Dendritic cell treated with granulocyte-macrophage colony-stimulating factor and Interleukin-4, amounts not matched to agents 40 ng/mL and 50 ng/mL, for 4 days (primary cell): ENCODE data around the gene PHC2.

Source experiments
- H3K27ac Mint-ChIP-seq: one replicate; pipeline ENCODE4 v1.8.0; 2022; ENCODE audit warnings: mild to moderate bottlenecking, mixed read lengths
- H3K27me3 Mint-ChIP-seq: one replicate; pipeline ENCODE4 v1.8.0; 2022; ENCODE audit warnings: mild to moderate bottlenecking, mixed read lengths
- H3K36me3 Mint-ChIP-seq: one replicate; pipeline ENCODE4 v1.8.0; 2022; ENCODE audit warnings: low read depth, mixed read lengths
- H3K4me1 Mint-ChIP-seq: one replicate; pipeline ENCODE4 v1.8.0; 2022; ENCODE audit warnings: low read depth, mixed read lengths
- H3K4me3 Mint-ChIP-seq: one replicate; pipeline ENCODE4 v1.8.0; 2022; ENCODE audit warnings: mild to moderate bottlenecking, moderate library complexity, mixed read lengths
- H3K9me3 Mint-ChIP-seq: one replicate; pipeline ENCODE4 v1.8.0; 2022; ENCODE audit warnings: mixed read lengths
- intact Hi-C: fragments of 100-400 bp; cut with micrococcal nuclease; formaldehyde crosslinking; loops from one replicate; pipeline ENCODE4 v1.15.0; 2022

The PHC2 gene

DNA sequence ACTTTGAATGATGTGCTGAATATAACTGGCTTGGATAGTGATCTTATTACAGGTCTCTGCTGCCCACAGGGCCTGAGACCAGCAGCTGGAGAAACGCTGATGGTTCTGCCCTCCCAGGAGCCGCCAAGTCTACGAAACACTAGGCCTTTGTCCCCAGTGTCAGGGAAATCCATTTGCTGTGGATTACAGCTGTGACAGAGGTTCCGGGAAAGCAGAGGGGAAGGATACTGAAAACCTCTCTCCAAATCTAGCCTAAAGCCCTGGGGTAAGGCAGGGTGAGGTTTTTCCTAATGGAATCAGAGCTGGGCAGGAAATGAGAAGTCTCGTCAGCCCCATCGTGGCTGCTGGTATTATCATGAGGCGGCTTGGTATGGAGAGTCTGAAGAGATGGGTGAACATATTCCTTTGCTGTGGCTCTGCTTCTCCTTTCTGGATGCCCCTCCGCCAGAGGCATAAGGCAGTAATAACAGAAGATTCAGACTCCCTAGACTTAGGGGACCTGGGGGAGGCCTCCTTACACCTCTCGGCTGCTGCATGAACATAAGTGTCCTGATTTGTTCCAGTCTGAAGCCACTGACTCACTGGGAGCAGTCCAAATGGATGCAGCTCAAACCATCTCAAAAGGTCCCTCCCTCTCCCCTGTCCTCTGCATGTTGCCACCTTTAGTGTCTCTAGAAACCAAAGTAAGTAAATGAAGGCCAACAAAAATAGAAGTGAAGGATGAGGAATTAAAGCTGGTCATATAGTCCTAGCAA is 48.1 kb downstream of the PHC2 start:
- intact Hi-C loops = loop anchor here (10.0 kb wide), 1 partner anchor 72 kb away; no protein-coding TSS in a partner anchor
- Mint-ChIP-seq H3K4me1 (peaks cover 67% of the 10 kb centered on the region), H3K36me3 (no peaks in the 10 kb centered on the region), H3K27ac (no peak overlapping the region), H3K9me3 (no peaks in the 10 kb centered on the region), H3K4me3 (no peak overlapping the region), H3K27me3 (peaks cover 17% of the 10 kb centered on the region)

DNA sequence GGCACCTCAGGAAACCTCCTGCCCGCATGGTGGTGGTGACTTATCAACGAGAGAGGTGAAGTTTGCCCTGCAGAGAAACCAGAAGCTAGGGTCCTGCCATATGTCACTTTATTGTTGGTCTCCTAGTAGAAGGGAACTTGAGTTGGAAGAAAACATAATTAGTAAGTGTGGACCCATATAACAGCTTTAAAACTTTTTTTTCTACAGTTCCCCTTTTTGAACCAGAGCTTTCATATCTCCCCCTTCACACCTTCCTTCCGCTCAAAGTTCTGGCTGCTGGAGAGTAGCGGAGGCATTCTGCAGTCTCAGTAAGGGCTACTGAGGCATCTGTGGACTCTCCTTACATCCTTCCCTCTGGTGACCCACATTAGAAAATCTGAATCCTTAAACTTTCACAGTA is 48.9 kb downstream of the PHC2 start:
- no peak overlapping the region for H3K4me3 Mint-ChIP-seq
- H3K36me3 Mint-ChIP-seq = no peaks in the 10 kb centered on the region
- peaks cover 17% of the 10 kb centered on the region for H3K27me3 Mint-ChIP-seq
- intact Hi-C loops = loop anchor here (10.0 kb wide), 1 partner anchor 73 kb away; no protein-coding TSS in a partner anchor
- H3K4me1 Mint-ChIP-seq = peaks cover 67% of the 10 kb centered on the region
- H3K9me3 Mint-ChIP-seq = no peaks in the 10 kb centered on the region
- no peak overlapping the region for H3K27ac Mint-ChIP-seq

DNA sequence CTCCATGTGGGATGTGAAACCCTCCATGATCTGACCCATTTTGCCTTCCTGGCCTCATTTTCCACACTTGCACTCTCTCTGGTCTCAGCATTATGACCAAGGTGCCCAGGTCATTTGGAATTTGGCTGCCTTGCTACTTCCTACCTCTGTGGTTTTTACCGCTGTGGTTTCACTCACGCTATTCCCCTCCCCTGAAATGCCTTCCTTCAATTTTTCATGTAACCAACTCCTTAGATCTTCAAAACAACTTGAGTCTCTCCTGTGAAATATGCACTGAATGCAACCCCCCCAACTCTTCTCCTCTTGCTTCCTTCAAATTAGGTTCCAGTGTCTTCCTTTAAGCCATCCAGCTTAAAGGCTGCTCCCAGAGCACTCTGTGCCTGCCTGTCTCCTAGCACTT is 50.1 kb downstream of the PHC2 start:
- Mint-ChIP-seq H3K9me3 (no peaks in the 10 kb centered on the region), H3K36me3 (no peaks in the 10 kb centered on the region), H3K4me1 (peaks cover 62% of the 10 kb centered on the region), H3K4me3 (no peak overlapping the region), H3K27me3 (peaks cover 17% of the 10 kb centered on the region), H3K27ac (no peak overlapping the region)
- intact Hi-C loops = loop anchor here (10.0 kb wide), 1 partner anchor 74 kb away; no protein-coding TSS in a partner anchor

DNA sequence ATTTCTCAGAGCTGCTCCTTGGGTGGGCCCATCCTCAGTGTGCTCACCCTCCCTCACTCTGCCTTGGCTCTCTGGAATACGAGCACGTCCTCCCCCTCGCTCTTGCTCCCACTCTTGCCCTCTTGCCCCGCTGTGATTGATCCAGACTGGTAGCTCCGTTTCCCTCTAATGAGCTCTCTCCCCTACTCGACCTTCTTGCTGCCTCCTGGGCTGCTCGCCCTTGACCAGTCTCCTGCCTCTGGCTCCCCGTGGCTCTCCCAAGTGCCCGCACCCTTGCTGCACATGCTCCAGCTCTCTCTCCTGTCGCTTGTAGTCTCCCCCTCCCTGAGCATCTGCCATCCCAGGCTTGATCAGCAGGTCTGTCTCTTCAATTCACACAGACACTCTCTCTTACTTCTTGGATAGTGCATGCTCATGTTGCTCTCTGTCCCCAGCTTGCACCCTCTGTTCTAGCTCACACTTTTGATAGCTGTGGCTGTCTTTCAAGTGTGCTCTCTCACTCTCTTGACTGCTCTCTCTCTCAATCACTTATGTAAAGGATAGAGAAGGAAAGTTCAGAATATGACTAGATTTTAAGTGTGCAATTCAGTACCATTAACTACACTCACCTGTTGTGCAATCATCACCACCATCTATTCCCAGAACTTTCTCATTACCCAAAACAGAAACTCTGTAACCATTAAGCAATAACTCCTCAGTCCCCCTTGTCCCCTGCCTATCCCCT is 51.1 kb downstream of the PHC2 start:
- intact Hi-C loops = loop anchor here (10.0 kb wide), 1 partner anchor 75 kb away; no protein-coding TSS in a partner anchor
- H3K4me1 Mint-ChIP-seq = peaks cover 61% of the 10 kb centered on the region
- no peaks in the 10 kb centered on the region for H3K9me3 Mint-ChIP-seq
- H3K4me3 Mint-ChIP-seq = no peak overlapping the region
- peaks cover 6% of the 10 kb centered on the region for H3K36me3 Mint-ChIP-seq
- H3K27me3 Mint-ChIP-seq = peaks cover 17% of the 10 kb centered on the region
- H3K27ac Mint-ChIP-seq = no peak overlapping the region

DNA sequence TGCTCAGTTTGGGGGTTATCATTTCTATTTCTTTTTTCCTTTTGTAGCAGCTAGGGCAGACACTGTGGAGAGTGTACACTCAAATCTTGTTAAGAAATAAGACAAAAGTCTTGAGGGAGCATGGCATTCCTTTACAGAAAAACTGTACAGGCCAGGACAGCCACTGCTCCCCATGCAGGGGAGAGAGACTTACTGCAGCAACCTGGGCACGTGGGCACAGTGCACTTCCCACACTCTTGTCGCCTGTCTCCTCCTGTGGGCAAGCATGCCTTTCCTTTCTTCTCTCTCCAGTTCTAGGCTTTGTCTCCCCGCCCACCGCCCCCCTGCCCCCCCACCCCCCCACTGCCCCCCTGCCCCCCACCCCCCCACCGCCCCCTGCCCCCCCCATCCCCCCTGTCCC is 51.9 kb downstream of the PHC2 start:
- Mint-ChIP-seq H3K4me1 (peaks cover 58% of the 10 kb centered on the region), H3K36me3 (peaks cover 10% of the 10 kb centered on the region), H3K4me3 (no peak overlapping the region), H3K9me3 (no peaks in the 10 kb centered on the region), H3K27ac (no peak overlapping the region), H3K27me3 (peaks cover 17% of the 10 kb centered on the region)
- intact Hi-C loops = no loop called here

DNA sequence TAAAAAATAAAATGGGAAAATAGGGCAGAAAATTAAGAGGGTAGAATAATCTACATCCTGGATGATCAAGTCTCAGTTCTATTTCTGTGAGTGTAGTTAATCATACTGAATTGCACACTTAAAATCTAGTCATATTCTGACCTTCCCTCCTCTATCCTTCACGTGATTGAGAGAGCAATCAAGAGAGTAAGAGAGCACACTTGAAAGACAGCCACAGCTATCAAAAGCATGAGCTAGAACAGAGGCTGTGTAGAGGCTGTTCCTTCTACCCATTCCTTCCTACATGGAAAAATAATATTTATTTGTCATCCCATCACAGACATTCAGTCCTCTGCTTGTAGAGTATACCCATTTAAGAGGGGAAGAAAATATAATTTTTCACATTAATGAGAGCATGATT is 52.4 kb downstream of the PHC2 start:
- H3K4me1 Mint-ChIP-seq = peaks cover 55% of the 10 kb centered on the region

DNA sequence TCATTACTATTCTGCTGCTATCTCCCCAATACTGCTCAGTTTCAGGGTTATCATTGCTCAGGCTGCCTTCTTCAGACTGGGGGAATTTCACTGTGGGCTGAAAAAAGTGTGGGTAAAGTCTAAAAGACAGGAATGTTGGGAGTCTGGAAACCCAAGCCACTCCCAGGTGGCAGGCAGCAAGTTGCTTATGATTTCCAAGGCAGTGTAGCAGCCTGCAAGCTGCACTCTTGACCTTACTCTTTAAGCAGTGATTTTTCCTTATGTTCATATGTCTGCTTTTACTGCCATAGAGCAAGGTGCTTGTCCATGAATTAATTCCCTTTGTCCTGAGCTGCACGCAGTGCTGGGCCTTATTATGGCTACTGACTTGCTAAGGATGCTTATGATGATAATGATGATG is 53.1 kb downstream of the PHC2 start:
- no peak overlapping the region for H3K4me3 Mint-ChIP-seq
- no peaks in the 10 kb centered on the region for H3K9me3 Mint-ChIP-seq
- H3K27ac Mint-ChIP-seq = no peak overlapping the region
- H3K36me3 Mint-ChIP-seq = peaks cover 21% of the 10 kb centered on the region
- H3K27me3 Mint-ChIP-seq = peaks cover 17% of the 10 kb centered on the region
- intact Hi-C loops = no loop called here
- H3K4me1 Mint-ChIP-seq = peaks cover 48% of the 10 kb centered on the region

More for the DNA sequence above, 52.4 kb downstream of the PHC2 start:
- H3K36me3 Mint-ChIP-seq = peaks cover 15% of the 10 kb centered on the region
- H3K9me3 Mint-ChIP-seq = no peaks in the 10 kb centered on the region
- H3K27me3 Mint-ChIP-seq = peaks cover 17% of the 10 kb centered on the region
- intact Hi-C loops = no loop called here
- H3K27ac Mint-ChIP-seq = no peak overlapping the region
- H3K4me3 Mint-ChIP-seq = no peak overlapping the region

DNA sequence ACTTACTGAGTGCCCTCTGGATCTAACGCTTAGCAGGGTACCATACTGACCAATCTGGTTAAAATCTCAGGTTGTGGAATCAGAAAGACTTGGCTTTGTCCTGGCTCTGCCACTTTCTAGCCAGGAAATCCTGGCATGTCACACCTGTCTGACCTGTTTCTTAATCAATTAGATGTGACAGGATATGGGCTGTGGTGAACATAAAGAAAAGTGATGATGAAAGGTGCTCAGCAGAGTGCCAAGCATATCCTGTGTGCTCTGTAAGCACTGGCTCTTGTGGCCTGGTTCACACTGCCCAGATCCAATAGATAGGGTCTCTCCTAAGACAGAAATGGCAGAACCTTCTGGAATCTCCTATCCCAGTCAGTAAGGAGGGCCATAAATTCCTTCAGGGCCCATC is 53.9 kb downstream of the PHC2 start:
- Mint-ChIP-seq H3K4me3 (no peak overlapping the region), H3K9me3 (no peaks in the 10 kb centered on the region), H3K27me3 (peaks cover 14% of the 10 kb centered on the region), H3K36me3 (peaks cover 28% of the 10 kb centered on the region), H3K27ac (no peak overlapping the region), H3K4me1 (peaks cover 40% of the 10 kb centered on the region)
- intact Hi-C loops = no loop called here

DNA sequence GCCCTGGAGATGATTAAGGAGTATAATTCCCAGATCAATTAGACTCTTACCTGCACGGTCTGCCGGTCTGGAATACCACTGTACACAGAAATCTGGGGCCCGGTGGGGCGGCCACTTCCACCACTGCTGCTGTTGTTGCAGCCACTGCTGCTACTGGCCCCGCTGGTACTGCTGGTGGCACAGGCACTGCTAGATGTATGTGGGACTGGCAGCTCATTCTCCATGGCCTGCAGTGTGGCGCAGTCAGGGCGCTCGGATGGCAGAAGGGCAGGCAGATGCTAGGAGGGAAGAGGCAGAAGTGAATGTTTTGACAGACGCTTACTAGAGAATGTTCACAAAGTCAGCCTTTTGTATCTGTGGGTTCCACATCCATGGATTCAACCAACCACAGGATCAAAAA is 55.6 kb downstream of the PHC2 start:
- H3K27ac Mint-ChIP-seq = no peak overlapping the region
- H3K4me1 Mint-ChIP-seq = peaks cover 25% of the 10 kb centered on the region
- H3K4me3 Mint-ChIP-seq = no peak overlapping the region
- H3K9me3 Mint-ChIP-seq = no peaks in the 10 kb centered on the region
- intact Hi-C loops = no loop called here
- H3K36me3 Mint-ChIP-seq = peaks cover 45% of the 10 kb centered on the region
- H3K27me3 Mint-ChIP-seq = peaks cover 10% of the 10 kb centered on the region

DNA sequence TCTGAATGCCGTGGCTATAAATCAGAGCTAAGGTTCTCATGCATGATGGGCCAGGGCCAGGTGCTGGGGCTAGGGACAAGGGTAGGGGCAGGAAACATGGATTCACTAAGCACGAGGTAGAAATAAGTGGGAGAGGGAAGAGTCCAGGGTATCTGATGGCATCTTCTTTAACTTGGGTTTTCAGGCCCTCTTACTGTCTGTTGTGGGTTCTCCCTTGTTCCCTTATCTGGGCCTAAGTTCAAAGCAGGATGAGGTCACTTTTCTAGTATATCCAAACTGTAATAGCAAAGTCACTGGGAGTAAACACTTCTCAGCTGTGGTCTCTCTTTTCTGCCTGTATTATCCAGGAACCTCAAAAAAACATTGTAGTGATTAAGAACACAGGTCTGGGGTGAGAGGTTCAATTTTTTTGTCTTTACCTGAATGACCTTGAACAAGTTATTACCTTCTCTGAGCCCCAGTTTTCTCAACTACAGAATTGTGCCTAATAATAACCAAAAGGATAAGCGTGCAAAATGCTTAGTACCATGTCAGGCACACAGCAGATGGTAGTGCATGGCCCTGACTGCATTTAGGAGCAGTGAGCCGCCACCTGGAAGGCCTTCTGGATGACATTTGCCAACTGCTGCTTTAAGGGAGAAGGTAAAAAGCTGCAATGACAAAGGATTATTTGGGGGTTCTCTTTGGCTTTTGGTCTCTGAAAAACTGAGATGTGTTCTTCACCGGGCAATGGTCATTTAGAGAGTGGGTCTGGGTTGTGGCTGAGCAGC is 56.4 kb downstream of the PHC2 start:
- H3K4me1 Mint-ChIP-seq = peaks cover 17% of the 10 kb centered on the region
- peaks cover 5% of the 10 kb centered on the region for H3K27me3 Mint-ChIP-seq
- H3K27ac Mint-ChIP-seq = no peak overlapping the region
- H3K36me3 Mint-ChIP-seq = peaks cover 52% of the 10 kb centered on the region
- H3K9me3 Mint-ChIP-seq = no peaks in the 10 kb centered on the region
- intact Hi-C loops = no loop called here
- no peak overlapping the region for H3K4me3 Mint-ChIP-seq

DNA sequence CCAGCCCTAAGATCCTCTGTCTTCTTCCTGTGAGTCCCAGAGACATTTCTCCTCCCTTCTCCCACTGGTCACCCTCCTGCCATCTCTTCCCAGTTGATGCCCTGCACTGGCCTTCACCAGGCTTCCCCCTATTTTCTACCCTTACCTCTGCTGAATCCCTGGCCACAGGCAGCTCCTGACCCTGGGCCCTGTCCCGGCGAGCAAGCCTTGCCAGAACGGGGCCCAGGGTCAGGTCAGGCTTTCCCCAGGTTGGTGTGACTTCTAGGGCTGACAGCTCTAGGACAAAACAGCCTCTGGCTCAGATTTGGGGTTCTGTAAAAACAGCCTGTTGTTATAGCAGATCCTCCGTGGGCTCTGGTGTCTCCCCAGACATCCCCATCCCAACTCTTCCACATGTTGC is 57.3 kb downstream of the PHC2 start:
- Mint-ChIP-seq H3K4me1 (peaks cover 10% of the 10 kb centered on the region), H3K4me3 (no peak overlapping the region), H3K27ac (no peak overlapping the region), H3K9me3 (no peaks in the 10 kb centered on the region), H3K27me3 (peaks cover 4% of the 10 kb centered on the region), H3K36me3 (peaks cover 59% of the 10 kb centered on the region)
- intact Hi-C loops = no loop called here

DNA sequence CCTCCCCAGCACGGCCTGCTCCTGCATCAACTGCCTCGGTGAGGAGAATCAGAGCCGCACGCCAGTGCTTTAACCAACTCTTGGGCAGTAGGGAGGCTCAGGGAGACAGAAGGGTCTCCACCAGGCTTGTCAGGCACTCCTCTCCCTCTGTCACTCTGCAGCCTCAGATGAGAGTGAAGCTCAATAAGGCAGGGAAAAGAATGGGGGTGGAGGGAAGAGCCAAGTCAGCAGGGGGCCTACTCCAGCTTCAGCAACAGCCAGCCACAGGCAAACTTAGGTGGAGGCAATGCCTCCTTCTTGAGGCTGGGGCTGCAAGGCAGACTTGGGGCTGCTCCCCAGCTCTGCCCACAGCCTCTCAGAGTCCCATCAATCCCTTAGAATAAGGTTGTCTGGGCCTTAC is 58.2 kb downstream of the PHC2 start:
- intact Hi-C loops = no loop called here

DNA sequence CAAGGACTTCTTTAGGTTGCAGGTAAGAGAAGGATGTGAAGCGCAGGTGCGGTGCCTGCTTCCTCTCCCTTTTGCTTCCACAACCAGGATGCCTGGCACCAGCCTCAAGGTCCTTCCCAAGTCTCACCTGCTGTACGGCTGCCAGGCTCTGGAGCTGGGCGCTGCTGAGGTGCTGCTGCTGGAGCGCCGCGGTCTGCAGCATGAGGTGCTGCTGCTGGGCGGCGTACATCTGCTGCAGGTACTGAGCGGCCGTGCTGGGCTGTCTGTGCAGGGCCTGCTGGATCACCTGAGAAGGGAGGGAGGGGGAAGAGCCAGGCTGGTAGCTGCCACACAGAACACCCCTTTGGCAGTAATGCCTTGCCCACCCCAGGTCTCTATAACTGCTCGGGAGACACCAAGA is 58.7 kb downstream of the PHC2 start:
- Mint-ChIP-seq H3K4me1 (peaks cover 18% of the 10 kb centered on the region), H3K9me3 (no peaks in the 10 kb centered on the region), H3K27ac (no peak overlapping the region), H3K36me3 (peaks cover 69% of the 10 kb centered on the region), H3K4me3 (no peak overlapping the region), H3K27me3 (peaks cover 4% of the 10 kb centered on the region)
- intact Hi-C loops = no loop called here

More for the DNA sequence above, 58.2 kb downstream of the PHC2 start:
- peaks cover 13% of the 10 kb centered on the region for H3K4me1 Mint-ChIP-seq
- no peak overlapping the region for H3K27ac Mint-ChIP-seq
- H3K27me3 Mint-ChIP-seq = peaks cover 4% of the 10 kb centered on the region
- peaks cover 65% of the 10 kb centered on the region for H3K36me3 Mint-ChIP-seq
- no peak overlapping the region for H3K4me3 Mint-ChIP-seq
- H3K9me3 Mint-ChIP-seq = no peaks in the 10 kb centered on the region

DNA sequence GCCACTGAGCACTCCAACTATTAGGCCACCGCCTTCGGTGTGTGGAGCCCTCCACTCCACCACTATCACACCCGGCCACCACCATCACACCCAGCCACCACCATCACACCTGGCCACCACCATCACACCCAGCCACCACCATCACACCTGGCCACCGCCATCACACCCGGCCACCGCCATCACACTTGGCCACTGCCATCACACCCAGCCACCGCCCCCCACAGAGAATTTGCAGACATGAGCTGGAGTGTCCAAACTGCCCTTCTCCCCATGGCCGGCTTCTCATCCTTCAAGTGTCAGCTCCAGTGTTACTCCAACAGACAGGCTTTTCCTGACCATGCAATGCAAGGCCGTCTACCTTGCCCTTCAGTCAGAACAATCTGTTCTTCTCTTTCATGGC is 59.6 kb downstream of the PHC2 start:
- intact Hi-C loops = no loop called here
- peaks cover 25% of the 10 kb centered on the region for H3K4me1 Mint-ChIP-seq
- peaks cover 77% of the 10 kb centered on the region for H3K36me3 Mint-ChIP-seq
- peaks cover 4% of the 10 kb centered on the region for H3K27me3 Mint-ChIP-seq
- H3K4me3 Mint-ChIP-seq = no peak overlapping the region
- H3K27ac Mint-ChIP-seq = no peak overlapping the region
- no peaks in the 10 kb centered on the region for H3K9me3 Mint-ChIP-seq
